NCI-H146 (cell line): ENCODE results near the gene MRPL18.
"Not testable (repeated sequence)": the region's sequence is repeated elsewhere in the genome, so short reads cannot be mapped to it uniquely, and the experiment has no call there.

Experiments
- DNase-seq: peaks from one replicate; lab custom pipeline; 2025; lab: John Stamatoyannopoulos, UW

Gene MRPL18

DNA sequence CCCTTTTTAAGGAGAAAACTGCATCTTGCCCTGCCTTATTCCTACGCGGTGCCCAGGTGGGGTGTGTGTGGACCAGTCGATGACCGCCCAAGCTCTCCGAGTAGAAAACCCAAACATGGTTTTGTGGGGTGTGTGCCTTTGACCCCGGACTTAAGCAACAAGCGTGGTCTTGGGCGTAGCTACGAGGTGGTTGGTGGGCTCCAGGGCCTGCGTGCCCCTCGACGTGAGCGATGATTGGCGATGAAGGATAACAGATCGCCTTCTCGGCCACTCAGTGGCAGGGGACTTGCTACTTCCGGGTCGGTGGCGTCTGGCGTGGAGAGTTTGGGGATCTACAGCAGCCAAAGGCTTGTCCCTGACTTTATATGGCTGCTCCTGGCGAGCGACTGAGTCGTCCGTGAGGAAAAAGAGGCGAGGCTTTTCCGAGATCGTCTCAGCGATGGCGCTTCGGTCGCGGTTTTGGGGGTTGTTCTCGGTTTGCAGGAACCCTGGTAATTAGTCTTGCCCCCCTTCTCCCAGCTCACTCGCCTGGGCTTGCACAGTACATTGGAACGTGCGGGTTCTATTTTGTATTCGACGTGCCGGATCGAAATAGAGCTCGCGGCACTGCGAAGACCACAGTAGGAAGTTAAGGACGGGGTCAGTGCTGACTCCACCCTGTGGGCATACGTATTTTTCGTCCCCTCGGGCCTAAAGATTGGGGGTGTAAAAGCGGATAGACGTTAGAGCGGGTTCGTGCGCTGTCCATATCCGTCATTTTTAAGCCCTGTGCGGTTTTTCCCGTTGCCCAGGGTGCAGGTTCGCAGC lies at the start of gene MRPL18:
Gene MRPL18 (plus strand): TSS at position 319 of the 807 bp plus-strand sequence. CDS start 121 bp downstream, at position 440.
- peak; percentile 99 for DNase-seq

DNA sequence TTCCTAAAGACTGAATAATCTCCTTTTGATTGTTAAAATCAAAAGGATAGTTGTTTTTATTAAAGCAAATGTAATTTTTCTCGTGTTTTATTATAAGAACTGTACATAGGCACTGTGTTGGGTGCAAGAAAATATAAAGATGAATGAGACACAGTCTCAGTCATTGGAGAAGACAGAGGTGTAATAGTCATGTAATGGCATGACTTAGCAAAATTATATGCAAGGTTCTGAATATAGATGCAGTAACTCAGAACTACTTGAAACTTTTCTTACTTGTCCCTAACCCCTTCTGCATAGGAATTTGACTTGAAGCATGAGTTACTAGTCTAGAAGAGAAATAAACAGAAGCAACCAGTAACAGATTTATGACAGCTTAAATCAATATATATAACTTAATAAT lies 48.1 kb upstream of the MRPL18 start:
- DNase-seq: no peak

DNA sequence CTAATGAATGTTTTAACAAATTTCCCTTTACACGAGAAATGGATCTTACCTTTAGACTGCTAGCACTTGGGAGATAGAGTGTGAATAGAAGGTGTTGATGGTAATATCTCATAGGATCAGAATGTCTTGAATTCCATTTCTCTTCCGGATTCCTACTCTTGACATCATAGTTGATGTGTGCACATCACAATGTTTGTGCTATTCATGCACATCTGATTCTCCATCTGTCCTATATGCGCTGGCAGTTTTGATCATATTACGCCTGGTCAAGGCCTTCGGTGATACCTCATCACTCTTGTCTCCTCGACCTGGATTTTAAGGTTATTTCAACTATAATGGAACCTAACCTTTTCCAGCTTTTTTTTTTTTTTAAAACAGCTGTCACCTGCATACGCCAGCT lies 45.2 kb upstream of the MRPL18 start:
- peak; percentile 9 for DNase-seq

DNA sequence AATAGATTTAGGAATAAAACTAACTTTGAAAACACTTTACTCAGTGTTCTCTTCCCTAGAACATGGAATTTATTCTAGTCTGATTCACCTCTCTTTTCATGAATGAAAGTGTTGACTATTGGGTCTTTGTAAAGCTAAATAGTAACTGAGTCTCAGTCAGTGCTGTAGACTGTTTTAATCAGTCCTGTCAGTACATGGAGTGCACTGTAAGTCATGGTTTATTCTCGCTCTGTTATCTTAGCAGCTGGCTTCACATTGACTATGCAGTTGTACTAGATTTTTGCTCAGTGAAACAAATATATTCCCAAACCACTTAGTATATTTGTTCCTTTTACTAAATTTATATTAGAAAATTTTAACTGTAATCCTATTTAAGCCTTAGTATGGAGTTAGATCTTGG lies 43.5 kb upstream of the MRPL18 start:
- DNase-seq: no peak

DNA sequence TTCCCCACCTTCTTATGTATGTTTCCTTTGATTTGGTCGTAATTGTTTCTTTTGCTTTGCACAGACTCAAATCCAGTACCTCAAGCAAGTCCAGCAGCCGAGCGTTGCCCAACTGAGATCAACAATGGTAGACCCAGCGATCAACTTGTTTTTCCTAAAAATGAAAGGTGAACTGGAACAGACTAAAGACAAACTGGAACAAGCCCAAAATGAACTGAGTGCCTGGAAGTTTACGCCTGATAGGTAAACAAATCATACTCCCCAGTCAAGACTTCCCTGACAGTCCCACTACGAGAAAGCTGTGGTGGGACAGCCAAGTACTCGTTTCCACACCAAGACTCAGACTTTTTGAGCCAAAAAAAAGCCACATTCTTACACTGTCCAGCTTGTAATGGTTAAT lies 42.1 kb upstream of the MRPL18 start:
- DNase-seq: not testable (repeated sequence)

DNA sequence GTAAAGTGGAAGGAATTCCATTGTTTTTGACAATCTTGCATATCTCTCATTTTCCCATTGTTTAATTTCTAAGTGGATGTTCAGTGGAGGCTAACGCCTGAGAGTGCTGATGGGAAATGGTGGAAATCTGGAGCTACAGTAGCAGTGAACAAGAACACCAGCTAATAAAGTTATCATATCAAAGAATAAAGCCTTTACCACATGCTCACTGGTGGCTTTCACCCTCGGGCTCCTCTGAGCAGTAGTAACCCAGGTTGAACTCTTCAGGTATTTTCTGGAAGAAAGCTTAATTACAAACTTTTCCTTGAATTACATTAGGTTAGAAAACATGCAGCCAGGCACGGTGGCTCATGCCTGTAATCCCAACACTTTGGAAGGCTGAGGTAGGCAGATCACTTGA lies 38.8 kb upstream of the MRPL18 start:
- no peak for DNase-seq

DNA sequence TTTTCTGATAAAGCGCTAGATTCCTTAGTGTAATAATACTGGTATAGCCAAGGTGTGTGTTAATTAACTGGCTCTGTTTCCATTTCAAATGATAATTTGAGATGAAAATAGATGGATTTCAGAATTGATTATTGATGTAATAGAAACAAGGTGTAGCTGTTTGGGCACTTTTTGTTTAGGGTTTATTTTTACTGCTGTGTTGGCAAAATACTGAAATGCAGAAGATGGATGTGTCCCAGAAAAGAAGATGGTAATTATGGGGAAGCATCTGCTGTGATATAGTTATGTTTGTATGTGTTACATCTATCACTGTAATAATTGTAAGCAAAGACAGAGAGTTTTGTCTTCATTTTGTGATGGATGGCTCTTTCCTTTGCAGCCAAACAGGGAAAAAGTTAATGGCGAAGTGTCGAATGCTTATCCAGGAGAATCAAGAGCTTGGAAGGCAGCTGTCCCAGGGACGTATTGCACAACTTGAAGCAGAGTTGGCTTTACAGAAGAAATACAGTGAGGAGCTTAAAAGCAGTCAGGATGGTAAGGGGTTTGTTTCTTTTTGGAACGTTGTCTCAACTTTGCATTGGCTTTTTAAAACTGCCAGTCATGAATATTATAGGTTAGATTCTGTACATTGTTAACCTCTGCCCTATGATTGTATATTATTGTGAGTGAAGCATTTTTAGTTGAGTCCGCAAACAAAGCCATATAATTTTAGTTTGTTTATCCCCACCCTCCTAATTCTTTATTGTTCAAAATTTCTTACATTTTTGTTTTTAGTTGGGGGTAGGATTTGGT lies 37.0 kb upstream of the MRPL18 start:
- DNase-seq: no peak

DNA sequence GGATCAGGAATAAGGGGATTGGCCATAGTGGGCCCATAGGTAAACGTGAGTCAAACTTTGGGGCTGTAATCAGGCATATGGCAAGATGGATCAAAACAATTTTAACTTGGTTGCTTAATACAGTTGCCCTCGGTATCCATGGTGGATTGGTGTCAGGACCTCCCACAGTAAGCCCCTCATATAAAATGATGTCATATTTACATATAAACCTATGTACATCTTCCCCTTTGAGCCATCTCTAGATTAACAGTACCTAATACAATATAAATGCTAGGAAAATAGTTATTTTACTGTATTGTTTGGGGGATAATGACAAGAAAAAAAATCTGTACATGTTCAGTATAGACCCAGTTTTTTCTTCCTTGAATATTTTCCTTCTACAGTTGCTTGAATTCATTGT lies 35.9 kb upstream of the MRPL18 start:
- DNase-seq: no peak

DNA sequence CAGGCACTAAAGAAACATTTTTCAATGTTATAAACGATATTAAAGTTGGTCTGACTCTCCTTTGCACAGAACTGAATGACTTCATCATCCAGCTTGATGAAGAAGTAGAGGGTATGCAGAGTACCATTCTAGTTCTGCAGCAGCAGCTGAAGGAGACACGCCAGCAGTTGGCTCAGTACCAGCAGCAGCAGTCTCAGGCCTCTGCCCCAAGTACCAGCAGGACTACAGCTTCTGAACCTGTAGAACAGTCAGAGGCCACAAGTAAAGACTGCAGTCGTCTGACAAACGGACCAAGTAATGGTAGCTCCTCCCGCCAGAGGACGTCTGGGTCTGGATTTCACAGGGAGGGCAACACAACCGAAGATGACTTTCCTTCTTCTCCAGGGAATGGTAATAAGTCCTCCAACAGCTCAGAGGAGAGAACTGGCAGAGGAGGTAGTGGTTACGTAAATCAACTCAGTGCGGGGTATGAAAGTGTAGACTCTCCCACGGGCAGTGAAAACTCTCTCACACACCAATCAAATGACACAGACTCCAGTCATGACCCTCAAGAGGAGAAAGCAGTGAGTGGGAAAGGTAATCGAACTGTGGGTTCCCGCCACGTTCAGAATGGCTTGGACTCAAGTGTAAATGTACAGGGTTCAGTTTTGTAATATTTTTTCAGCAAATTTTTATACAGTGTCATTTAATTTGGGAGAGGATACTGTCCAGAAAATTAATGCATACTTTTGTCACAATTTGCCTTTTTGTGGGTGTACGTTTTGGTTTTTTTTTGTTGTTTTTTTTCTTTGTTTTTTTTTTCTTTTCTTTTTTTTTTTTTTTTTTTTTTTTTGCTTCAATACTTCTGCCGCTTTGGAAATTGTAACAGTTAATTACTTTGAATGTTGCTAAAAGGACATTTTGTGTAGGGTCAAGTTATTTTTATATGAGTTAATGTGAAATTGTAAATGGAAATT lies 35.0 kb upstream of the MRPL18 start:
- no peak for DNase-seq

DNA sequence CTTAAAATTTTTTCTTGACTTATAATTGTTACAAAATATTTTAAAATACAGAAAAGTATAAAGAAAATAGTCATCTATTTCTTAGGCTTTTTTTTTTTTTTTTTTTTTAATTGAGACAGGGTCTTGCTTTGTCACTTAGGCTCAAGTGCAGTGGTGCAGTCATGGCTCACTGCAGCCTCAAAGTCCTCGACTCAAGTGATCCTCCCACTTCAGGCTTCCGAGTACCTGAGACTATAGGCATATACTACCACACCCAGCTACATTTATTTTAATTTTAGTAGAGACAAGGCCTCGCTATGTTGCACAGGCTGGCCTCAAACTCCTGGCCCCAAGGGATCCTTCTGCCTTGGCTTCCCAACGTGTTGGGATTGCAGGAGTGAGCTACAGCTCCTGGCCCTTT lies 33.8 kb upstream of the MRPL18 start:
- DNase-seq: no peak

DNA sequence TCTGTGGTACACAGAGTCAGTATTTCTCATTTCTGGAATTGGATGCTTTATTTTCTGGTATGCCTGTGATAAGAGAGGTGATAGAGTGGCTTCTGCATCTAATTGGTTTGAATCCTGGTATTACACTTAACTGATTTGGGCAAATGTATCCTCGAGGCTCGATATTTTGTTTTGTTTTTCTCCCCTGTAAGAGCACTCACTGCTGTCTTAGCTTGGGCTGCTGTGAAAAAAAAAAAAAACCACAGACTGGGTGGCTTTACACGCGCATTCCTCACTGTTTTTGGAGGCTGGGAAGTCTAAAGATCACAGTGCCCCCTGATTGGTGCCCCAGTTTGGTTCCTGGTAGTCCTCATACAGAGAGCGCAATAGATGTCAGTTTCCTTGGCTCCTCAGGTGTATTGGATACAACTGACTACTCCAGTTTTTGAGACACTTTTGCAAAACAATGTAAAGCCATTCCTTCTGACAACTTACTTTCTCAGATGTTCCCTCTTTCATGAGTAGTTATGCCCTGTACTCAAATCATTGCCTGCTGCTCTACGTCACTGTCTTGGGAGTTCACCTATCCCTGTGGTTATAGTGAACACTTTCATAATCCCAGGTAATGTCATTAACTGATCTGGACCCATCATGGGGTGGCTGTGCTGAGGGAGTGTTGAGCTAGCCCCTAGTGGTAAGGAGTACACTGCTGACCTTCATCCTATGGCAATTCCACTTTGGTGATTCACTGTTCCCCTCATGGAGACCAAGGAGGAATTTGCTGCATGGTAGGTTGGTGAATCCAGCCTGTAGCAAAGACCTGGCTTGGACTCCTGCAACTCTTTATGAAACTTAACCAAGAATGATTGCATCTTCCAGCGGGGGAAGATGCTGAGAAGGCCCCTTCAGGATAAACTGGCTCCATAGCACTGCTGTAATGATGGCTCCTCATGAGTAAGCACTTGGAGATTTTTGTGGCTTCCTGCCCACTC lies 32.0 kb upstream of the MRPL18 start:
- no peak for DNase-seq

DNA sequence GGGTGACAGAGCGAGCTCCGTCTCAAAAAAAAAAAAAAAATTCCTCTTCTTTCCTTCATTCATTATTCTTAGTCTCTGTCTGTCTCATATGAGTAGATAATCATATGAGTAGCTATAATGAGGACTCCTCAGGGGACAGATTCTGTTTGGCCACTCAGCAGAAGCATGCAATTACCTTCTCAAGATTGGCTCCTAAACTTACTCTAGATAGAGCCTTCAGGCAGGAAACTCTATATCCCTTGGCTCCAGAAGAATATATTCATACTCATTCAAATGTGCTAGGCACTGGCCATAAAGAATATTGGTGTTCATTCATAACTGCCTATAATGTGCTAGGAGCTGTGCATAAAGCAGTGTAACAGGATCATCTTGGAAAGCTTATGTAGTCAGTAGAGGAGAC lies 30.6 kb upstream of the MRPL18 start:
- no peak for DNase-seq

DNA sequence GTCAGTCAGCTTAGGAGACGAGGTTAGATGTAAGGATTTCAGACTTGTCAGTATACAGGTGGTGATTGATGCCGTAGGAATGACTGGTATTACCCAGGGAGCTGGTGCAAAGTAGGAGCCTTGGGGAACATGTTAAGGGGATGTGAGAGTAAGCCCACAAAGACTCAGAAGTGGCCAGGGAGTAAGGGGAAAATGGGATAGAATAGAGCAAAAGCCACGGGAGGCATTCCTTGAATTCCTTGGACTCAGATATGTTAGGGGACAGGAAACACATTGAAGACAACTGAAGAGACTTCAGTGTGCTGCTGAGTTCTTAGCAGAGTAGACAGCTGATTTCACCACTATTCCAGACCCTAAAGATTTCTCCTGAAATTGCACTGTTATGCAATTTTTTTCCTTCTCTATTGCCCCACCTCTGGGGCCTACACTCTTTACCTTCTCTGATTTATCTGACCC lies 29.6 kb upstream of the MRPL18 start:
- DNase-seq: no peak

DNA sequence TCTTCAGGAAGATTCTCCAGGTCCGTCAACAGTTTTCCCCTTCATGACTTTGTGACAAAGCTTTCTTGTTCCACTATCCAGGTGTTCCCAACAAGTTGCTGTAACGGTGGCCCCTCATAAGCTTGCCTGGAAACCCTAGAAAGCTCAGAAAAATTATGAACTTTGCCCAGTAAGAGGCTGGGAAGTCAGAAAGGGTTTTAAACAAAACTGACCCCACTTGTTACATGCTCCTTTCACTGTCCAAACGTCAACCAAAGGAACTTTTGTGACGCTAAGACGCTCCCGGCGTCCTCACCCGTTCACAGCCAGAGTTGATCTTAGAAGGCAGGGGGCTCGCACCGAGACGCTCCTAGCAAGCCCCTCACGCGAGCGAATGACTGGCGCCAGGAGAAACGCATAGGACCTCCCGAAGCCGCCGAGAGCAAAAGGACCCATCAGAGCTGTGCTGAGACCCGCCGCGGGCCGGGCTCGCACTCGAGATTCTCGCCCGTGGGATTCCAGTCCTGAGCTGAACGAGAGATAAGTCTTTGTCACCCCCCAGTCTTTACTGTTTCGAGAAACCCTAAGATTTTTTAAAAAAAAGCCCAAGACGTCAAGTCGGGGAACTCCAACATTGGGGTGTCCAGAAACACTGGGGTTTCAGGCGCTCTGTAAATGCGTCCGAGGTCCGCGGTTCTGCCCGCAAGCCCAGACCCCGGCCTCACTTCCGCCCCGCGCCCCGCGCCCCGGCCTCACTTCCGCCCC lies 29.0 kb upstream of the MRPL18 start:
- DNase-seq: peak; percentile 63

DNA sequence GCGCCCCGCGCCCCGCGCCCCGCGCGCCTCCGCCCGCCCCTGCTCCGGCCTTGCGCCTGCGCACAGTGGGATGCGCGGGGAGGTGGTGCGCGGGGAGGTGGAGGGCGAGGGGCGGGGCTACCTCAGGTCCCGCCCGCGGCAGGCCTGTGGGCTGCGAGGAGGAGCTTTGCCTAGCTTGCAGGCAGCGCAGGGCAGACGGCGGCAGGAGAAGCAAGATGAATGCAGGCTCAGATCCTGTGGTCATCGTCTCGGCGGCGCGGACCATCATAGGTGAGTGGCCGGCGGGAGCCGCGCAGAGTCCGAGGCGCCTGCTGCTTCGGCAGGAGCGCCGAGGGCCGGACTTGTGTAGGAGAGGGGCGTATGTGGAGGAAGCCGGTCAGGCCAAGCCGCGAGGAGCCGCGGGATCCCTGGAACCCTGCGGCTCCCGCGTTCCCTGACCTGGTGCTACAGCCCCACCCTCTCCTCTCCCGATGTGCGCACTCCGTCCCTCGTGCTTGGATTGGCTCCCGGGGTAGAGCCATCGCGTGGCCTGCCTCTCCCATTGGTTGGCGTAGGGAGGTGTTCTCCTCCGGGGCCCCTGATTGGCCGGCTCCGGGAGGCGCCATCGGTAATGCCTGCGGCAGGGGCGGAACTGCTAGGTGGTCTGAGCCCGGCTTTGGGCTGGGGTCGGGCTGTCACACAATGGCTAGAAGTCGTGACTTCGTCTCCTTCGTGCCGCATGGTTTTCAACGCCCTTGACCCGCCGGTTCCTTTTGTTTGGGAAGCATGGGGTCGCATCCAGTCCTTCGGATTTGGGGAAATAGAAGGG lies 28.2 kb upstream of the MRPL18 start, which contains the start of gene ACAT2:
Gene ACAT2 (plus strand): TSS at position 173 of the 808 bp plus-strand sequence. CDS start 43 bp downstream, at position 216.
- peak; percentile 99 for DNase-seq

DNA sequence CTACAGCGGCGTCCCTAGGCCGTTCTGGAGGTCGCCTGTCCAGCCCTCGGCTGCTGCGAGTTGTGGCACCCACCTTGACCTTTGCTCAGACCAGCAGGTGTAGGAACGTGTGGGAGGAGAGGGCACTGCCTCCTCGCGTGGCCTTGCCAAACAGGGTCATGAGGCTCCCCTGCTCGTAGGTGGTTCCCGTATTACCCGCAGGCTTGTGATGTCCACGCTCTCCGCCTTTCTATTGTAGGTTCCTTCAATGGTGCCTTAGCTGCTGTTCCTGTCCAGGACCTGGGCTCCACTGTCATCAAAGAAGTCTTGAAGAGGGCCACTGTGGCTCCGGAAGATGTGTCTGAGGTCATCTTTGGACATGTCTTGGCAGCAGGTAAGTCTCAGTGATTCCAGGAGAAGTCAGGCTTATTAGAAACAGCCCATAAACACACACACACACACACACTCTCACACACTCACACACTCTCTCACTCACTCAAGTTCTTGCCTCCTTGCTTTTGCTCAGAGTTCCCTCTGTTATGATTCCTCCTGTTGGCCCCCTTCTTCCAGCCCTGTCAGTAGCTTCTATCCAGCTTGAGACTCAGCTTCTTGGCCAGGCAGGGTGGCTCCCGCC lies 27.5 kb upstream of the MRPL18 start:
- DNase-seq: peak; percentile 58

DNA sequence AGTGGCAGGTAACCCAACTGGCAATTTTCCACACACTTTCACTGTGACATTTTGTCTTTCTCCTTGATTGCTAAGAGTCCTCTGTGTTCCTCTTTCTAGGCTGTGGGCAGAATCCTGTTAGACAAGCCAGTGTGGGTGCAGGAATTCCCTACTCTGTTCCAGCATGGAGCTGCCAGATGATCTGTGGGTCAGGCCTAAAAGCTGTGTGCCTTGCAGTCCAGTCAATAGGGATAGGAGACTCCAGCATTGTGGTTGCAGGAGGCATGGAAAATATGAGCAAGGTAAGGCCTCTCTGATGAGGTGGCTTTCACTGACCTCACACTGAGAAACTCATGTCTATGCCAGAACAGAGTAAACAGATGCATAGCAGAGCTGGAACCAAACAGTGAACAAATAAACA lies 23.4 kb upstream of the MRPL18 start:
- no peak for DNase-seq

DNA sequence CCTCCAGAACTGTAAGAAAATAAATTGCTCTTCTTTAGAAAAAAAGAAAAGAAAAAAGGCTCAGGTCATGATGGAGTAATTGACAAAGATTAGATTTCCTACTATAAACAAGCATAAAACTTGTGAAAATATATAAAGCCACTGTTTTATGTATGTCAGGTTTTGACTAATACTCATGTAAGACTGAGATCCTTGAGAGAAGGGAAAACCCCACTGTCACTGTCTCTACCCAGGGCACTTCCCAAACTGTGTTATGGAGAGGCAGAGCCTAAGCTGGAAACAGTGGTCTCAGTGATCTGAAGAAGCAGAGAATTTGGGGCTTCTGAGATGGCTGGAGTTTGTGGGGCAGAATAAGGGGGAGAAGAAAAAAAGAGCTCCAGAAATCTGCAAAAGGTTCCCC lies 20.8 kb upstream of the MRPL18 start:
- no peak for DNase-seq

DNA sequence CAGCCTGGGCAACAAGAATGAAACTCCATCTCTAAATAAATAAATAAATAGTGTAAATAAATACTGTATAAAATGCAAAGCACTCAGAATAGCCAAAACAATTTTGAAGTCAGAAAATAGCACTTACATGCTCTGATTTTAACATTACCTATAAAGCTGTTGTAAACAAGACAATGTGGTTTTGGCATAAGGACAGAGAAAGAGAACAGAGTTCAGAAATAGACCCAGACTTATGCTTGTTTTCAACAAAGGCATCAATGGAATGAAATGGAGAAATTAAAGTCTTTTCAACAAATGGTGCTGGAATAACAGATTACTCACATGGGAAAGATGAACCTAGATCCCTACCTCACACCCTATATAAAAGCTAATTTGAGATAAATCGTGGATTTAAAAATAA lies 18.1 kb upstream of the MRPL18 start:
- DNase-seq: no peak
